GM12878 (cell line): ENCODE measurements around the gene PADI4.

ENCODE experiments used
- CREB1 ChIP-seq: IDR thresholded peaks from 2 replicates; pipeline ENCODE4 v1.6.1; 2012; ENCODE audit warnings: low read depth, mild to moderate bottlenecking, inconsistent platforms
- CTCF ChIP-seq, 3 experiments: IDR thresholded peaks in 2 of 3; conservative IDR thresholded peaks in 1 of 3; 2 replicates each; pipeline ENCODE4 v1.5.1; 2011; ENCODE audit warnings: low read depth in 3 of 3, low read length in 3 of 3, mild to moderate bottlenecking in 3 of 3, control low read depth in 2 of 3, moderate library complexity in 2 of 3, inconsistent platforms in 1 of 3, mixed read lengths in 1 of 3; ENCODE audit not compliant: control insufficient read depth in 2 of 3, insufficient read depth in 1 of 3; ENCODE audit errors: extremely low read depth in 1 of 3
- POLR2A ChIP-seq: IDR thresholded peaks from 2 replicates; pipeline ENCODE4 v1.6.1; 2011; ENCODE audit warnings: low read depth, mild to moderate bottlenecking, low read length
- RCOR1 ChIP-seq: conservative IDR thresholded peaks from 2 replicates; pipeline ENCODE4 v1.6.1; 2012; ENCODE audit warnings: low read depth, low read length, improper control_type of control experiment
- TF ChIP-seq, protein P1 (sequence below): IDR thresholded peaks from 2 replicates; pipeline ENCODE4 v1.6.1; 2011; ENCODE audit warnings: borderline replicate concordance, low read depth, mild to moderate bottlenecking, moderate library complexity, mixed read lengths, low read length; ENCODE audit not compliant: insufficient read depth; ENCODE audit errors: extremely low read length
- TF ChIP-seq, protein P2 (sequence below): IDR thresholded peaks from 2 replicates; pipeline ENCODE4 v1.6.1; 2012; ENCODE audit warnings: low read depth, low read length, improper control_type of control experiment

DNA sequence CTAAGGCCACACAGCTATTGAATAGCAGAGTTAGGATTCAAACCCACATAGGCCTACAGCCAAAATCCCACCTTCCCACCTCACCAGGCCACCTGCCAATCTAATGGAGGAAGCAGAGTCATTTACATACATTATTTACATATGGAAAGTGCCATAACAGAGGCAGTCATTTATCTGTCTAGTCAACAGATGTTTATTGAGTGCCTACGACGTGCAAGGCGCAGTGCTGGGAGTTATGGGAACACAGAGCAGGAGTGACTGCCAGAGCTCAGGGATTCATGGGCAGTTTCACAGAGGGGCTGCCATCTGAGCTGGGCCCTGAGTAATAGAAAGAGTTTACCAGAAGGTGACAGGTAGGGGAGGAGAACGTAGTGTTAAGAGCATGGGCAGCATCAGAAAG lies 53.7 kb downstream of the PADI4 start:
- TF ChIP-seq CREB1 = no peak
- TF ChIP-seq, protein P1, sequence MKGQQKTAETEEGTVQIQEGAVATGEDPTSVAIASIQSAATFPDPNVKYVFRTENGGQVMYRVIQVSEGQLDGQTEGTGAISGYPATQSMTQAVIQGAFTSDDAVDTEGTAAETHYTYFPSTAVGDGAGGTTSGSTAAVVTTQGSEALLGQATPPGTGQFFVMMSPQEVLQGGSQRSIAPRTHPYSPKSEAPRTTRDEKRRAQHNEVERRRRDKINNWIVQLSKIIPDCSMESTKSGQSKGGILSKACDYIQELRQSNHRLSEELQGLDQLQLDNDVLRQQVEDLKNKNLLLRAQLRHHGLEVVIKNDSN = no peak
- TF ChIP-seq, protein P2, sequence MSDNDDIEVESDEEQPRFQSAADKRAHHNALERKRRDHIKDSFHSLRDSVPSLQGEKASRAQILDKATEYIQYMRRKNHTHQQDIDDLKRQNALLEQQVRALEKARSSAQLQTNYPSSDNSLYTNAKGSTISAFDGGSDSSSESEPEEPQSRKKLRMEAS = no peak
- TF ChIP-seq POLR2A = no peak
- no peak for TF ChIP-seq CTCF (IDR thresholded peaks at IDR 0.05 in 2 of 3, conservative IDR thresholded peaks at IDR 0.05 in 1 of 3; ENCODE audit: control insufficient read depth in 2 of 3, extremely low read depth in 1 of 3, insufficient read depth in 1 of 3, low read depth in 3 of 3, low read length in 3 of 3)
- TF ChIP-seq RCOR1 = no peak
